Ramos (cell line): Measurements from ENCODE around the gene MASTL.

Experiments
- in situ Hi-C: fragments of 300-500 bp; cut with MboI; formaldehyde crosslinking; loops from one replicate; pipeline ENCODE4 v1.14.3; 2022; ENCODE audit warnings: low sequenced_read_pairs; ENCODE audit not compliant: unreplicated experiment

Gene MASTL

DNA sequence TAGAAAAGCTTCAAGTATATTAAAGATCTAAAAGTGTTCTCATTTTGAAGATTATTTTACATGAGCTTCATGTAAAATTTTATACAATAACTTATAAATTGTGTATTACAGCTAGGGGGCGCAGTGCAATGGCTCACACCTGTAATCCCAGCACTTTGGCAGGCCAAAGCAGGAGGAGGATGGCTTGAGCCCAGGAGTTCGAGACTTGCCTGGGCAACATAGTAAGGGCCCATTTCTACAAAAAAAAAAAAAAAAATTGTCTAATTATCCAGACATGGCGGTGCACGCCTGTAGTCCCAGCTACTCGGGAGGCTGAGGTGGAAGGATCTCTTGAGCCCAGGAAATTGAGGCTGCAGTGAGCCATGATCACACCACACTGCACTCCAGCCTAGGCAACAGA is 68.8 kb downstream of the MASTL start:
- in situ Hi-C loops = loop anchor here (5.0 kb wide), 1 partner anchor 133 kb away; no protein-coding TSS in a partner anchor

DNA sequence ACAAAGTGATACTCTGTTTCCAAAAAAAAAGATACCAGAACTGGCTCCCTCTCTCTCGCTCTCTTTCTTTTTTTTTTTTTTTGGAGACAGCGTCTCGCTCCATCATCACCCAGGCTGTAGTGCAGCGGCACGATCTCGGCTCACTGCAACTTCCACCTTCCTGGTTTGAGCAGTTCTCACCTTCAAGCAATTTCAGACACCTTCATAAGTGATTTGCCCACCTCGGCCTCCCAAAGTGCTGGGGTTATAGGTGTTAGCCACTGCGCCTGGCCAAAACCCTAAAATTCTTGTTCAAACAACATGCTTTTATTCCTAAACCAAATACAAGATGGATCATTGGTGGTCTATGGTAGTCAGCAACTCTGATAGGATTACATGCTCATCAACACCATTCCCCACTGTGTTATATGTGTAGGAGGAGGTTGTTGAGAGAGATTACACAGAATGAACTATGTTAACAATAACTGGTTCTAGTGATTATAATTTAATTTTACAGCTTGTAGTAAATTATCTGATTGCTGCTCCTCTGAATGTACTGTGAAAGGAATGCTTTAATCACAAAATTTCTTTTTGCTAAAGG is 69.9 kb downstream of the MASTL start:
- in situ Hi-C loops = no loop called here

DNA sequence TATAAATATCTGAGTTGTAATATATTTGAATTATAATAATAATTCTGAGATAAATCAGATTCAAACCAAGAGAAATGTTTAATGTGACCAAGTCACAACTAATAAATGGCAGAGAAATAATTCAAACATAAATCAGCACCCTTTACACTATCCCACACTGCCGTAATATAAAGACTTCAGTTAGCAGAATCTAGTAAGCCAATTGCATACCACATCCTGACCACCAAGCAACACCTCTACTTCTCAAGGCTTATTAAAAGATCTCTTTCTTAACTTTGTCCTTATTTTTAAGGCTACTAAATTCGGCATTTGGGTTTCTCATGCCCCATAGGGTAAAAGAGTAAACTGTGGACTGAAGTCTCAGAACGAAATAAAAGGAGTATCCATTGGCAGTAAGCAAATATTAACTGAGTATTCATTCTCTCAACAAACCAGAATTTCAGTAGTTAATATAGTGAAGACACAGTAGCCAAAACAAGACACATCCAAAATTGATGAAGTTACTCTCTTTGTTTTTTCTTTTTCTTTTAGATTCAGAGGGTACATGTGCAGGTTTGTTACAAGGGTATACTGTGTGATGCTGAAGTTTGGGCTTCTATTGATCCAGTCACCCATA is 70.6 kb downstream of the MASTL start:
- in situ Hi-C loops = no loop called here

DNA sequence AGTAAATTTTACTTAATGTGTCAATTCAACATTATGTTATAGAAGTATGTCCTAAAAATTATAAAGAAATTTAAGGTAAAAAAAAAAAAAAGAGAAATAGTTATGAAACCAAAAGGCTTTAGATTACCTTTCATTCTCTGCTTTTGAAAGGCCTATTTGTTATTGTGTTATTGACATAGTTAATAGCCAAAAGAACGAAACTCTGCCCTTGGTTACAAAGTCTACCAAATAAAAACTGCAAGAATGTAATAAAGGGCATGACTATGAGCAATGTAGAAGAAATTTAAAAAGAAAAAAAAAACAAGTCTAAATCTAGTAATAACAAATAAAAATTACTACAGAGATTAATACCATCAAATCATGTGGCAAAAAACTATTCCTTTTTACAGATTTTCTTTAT is 74.9 kb downstream of the MASTL start:
- in situ Hi-C loops = no loop called here

DNA sequence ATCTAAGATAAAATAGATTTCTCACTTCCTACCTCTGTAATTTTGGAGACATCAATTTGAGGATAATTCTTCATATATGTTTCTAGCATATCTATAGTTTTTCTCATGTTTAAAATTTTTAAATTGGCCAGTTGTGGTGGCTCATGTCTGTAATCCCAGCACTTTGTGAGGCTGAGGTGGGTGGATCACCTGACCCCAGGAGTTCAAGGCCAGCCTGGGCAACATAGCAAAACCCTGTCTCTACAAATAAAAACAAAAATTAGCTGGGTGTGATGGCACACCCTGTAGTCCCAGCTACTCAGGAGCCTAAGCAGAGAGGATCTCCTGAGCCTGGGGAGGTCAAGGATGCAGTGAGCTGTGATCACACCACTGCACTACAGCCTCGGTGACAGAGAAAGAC is 80.6 kb downstream of the MASTL start:
- in situ Hi-C loops = no loop called here
